22Rv1 (cell line): ENCODE data around the gene FGGY.

ENCODE experiments used
- CTCF ChIP-seq: fragments of 450-650 bp; IDR thresholded peaks from 2 replicates; pipeline ENCODE4 v1.5.1; 2017; ENCODE audit warnings: mild to moderate bottlenecking
- ZFX ChIP-seq: fragments of 450-650 bp; IDR thresholded peaks from 2 replicates; pipeline ENCODE4 v1.6.1; 2017; ENCODE audit warnings: antibody characterized with exemption, borderline replicate concordance

DNA sequence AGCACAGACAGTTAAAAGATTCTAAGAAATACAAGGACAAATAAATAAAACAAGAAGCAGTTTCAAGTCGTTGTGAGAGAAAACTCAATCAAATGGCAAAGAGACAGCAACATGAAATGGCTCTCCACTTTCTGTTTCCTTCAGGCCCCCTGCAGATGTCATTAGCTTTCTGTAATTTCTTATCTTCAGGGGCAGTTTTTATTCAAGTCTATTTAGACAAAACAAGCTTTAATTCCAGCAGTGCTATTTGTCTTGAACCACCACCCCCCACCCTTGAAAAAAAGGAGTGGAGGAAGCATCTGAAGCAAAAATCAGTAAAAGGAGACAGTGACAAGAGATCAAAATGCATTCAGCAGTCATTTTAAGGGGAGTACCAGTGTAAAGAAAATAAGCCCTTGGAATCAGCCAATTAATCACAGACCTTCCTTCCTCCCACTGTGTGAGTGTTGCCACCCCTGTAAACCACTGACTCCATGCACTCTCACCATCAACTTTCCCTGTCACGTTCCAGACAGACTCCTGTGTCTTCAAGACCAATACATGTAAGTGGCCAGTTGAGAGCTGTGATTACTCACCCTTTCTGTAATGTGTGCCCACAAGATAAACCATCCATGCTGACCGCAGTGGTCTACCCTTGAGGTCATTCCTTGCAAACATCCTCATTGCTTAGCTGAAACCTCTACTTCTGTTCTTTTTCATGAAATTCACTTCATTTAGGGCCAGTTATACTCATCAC is 381.8 kb downstream of the FGGY start:
- TF ChIP-seq CTCF (no peak), ZFX (no peak)
